AML-193 (cell line): Measurements from ENCODE around the gene DZIP3.

Experiments used
- DNase-seq, 2 experiments: peaks; one replicate each; lab custom pipeline; 2025; lab: John Stamatoyannopoulos, UW

DZIP3 gene, protein sequence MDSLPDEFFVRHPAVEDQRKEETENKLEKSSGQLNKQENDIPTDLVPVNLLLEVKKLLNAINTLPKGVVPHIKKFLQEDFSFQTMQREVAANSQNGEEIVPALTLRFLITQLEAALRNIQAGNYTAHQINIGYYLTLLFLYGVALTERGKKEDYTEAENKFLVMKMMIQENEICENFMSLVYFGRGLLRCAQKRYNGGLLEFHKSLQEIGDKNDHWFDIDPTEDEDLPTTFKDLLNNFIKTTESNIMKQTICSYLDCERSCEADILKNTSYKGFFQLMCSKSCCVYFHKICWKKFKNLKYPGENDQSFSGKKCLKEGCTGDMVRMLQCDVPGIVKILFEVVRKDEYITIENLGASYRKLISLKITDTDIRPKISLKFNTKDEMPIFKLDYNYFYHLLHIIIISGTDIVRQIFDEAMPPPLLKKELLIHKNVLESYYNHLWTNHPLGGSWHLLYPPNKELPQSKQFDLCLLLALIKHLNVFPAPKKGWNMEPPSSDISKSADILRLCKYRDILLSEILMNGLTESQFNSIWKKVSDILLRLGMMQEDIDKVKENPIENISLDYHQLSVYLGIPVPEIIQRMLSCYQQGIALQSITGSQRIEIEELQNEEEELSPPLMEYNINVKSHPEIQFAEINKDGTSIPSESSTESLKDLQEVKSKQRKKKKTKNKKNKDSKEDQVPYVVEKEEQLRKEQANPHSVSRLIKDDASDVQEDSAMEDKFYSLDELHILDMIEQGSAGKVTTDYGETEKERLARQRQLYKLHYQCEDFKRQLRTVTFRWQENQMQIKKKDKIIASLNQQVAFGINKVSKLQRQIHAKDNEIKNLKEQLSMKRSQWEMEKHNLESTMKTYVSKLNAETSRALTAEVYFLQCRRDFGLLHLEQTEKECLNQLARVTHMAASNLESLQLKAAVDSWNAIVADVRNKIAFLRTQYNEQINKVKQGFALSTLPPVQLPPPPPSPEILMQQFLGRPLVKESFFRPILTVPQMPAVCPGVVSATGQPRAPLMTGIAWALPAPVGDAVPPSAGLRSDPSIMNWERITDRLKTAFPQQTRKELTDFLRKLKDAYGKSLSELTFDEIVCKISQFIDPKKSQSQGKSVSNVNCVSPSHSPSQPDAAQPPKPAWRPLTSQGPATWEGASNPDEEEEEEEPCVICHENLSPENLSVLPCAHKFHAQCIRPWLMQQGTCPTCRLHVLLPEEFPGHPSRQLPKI

GRCh38 chr3:108589081-108589997 is at the start of gene DZIP3, which contains the start of gene CIP2A:
Gene DZIP3 (plus strand): TSS chr3:108589722. CDS start chr3:108605407, 15,685 bp downstream.
Gene CIP2A (minus strand): TSS chr3:108589438. CDS start chr3:108589375, 63 bp downstream.
- DNase-seq, result peak; percentile 86 to 89

DNA sequence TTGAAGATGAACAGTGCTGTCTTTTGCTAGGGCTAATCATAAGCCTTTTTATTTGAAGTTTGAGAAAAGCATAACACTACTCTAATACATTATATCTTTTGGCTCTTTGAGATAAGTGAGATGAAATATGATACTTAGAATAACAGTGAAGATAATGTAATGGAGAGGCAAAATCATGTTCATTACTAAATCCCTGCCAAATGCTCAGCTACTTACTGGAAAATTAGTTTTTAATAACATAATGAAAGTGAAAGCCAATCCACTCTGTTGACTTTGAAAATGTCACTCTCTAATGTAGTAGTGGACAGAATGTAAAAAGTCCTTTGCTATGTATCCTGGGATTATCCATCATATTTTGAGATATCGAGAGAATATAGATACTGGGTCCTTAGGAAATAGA is 43.3 kb upstream of the DZIP3 start:
- DNase-seq, result no peak

DNA sequence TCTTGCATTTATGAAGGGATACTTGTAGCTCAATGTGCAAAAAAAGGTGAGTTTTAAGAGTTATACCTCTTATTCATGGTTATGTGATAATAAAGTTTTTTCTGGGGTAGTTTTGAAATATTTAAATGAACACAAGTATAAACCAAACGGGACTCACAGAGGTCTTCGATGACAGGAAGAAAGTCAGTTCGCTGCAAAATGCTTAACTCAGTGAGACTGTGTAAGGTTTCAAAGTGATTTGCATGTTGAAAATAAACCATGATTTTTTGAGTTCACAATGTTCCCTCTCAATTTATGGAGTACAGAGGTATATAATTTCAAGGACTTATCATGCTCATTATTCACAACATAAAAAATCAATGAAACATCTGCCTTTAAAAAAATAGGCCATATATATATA is 42.8 kb upstream of the DZIP3 start:
- no peak for DNase-seq

GRCh38 chr3:108548304-108548703 is 41.2 kb upstream of the DZIP3 start:
- no peak for DNase-seq

GRCh38 chr3:108548886-108549285 is 40.6 kb upstream of the DZIP3 start:
- DNase-seq, result no peak

GRCh38 chr3:108552267-108553159 is 37.0 kb upstream of the DZIP3 start:
- peak; percentile 68 to 73 for DNase-seq

- DNase-seq, result no peak
Measured at GRCh38 chr3:108554229-108554628, 35.3 kb upstream of the DZIP3 start.

DNA sequence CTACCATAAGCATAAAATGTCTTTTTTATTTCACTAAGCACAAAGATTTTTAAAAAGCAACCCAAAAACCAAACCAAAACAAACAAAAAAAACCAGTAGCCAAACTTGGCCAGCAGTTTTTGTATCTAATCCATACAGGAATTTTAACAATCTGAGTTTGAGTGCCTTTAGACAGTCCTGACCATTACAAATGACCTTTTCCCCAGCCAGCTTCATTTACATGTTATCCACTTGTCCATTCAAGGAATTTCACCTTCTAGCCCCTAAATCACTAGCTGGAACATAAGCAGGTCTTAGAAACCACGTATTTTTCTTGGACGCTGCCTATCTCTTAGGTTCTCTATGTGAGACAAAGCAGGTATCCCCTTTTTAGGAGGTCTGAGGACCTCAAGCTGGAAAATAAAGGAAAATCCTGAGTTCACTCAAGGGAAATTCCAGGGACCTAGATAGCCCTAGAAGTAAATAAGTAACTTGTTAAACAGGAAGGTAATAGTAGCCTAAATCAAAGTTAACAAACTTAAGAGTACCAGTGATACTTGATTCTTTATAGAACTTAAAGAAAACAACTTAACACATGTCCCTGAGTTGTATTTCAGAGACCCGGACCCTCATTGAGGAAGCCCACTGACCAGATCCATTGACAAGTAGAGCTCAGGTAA is 34.5 kb upstream of the DZIP3 start:
- DNase-seq, result no peak

DNA sequence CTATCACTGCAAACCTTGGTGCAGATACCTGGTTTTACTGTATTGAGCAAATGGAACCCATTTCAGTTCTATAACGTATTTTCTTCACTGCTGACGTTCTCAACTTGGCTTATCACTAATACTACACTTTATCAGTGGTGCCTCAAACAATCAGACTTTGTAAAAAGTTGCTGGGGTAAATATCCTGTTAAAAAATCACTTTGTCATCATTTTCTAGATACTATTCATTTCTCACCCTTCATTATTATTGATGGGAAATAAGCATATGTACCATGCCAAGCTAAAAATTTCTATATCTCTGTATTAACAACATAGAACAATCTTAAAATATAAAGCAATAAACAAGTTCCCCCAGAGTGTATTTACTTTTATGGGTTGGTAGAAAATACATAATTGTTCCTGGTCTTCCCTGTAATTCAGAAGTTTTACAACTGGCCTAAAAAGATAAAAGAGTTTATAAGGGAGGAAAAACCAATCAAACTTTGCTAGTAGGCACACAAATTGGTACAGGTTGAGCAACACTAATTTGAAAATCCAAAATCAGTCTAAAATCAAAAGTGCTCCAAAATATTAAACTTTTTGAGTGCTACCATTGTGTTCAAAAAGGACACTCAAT is 33.4 kb upstream of the DZIP3 start:
- DNase-seq, result no peak

- no peak for DNase-seq
Measured at GRCh38 chr3:108562565-108562964, 27.0 kb upstream of the DZIP3 start.

- DNase-seq, result no peak
Measured at GRCh38 chr3:108564564-108564963, 25.0 kb upstream of the DZIP3 start.

DNA sequence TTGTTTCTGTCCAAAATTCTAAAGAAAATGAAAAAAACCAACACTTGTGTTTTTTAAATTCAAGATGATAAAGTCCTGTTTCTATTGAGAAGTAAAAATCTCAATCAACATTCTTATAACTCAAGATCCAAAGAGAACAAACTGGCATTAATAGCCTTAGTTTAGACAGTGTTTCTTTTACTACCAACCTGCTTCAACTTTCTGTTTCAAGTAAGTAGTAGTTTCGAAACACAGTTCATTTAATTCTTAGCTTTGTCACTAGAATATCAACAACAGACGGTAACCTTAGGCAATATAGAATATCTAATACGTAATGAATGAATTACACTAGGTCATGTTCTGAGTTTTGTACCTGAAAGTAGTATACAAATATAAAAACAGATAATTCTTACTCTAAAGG is 24.0 kb upstream of the DZIP3 start:
- no peak for DNase-seq

DNA sequence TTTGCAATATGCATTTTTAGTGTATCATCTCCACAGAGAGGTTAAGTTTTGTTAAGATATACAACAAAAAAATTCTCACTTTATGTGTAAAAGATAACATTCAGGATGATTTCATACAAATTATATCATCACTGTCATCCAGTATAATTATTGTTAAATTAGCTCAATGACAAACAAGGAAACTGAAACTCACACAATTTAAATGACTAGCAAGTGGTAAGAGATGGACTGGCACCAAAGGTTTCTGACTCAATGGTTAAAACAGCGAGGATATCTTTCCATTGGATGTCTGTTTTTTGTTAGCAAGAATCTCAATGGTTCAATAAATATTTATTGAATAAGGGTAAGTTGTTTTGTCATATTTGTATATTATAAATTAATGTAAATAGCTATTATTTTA is 22.9 kb upstream of the DZIP3 start:
- DNase-seq, result no peak

- DNase-seq, result no peak
Measured at GRCh38 chr3:108569336-108569735, 20.2 kb upstream of the DZIP3 start.

DNA sequence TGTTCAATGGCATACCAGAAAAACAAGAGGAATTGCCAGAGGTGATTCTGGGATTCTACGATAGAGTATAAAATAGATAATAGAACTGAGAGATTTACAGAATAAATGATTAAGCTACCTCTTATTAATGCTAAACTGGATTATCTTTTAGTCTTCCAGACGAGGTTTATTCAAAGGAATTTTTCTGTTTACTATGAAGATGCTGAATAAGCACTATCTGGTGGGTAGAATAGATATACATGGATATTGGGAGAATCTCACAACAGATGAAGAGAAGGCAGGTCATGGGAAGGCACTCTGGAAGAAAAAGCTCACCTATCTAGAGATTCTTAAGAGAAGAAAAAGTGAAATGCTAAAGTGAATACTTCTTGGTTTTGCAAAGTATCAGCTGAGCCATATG is 11.5 kb upstream of the DZIP3 start:
- DNase-seq, result no peak

- peak; percentile 79 to 80 for DNase-seq
Measured at GRCh38 chr3:108588601-108589000, 921 bp upstream of the DZIP3 start.

GRCh38 chr3:108589998-108590323 is 439 bp downstream of the DZIP3 start:
- DNase-seq, result no peak

DNA sequence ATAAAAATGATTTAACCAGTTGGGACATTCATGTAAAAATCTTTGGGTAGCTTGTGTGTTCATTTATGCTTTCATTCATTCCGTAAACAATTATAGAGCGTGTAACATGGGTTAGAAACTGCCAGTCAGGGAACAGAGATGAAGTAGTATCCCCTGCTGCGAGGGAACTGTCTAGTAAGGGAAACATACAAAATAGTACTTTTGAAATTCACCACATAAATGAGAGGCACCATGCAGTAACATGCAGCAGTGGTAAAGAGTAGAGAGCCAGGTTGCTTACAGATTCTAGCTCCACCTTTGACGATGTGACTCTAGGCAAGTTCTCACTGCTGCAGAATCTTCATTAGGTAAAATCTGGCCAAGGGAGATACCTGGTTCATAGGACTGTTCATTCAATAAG is 938 bp downstream of the DZIP3 start:
- DNase-seq, result no peak

GRCh38 chr3:108595321-108595720 is 5.8 kb downstream of the DZIP3 start:
- no peak for DNase-seq
